ENCODE data around the gene RBM43.

GRCh38 chr2:151280271-151280670 lies 18.6 kb upstream of the RBM43 start:
- TF ChIP-seq TARDBP (IDR thresholded peaks at IDR 0.05), result no peak
- TF ChIP-seq SUZ12 (IDR thresholded peaks at IDR 0.05), result no peak
- TF ChIP-seq HDGF (IDR thresholded peaks at IDR 0.05; ENCODE audit: borderline replicate concordance), result no peak
- TF ChIP-seq FOXM1 (IDR thresholded peaks at IDR 0.05; ENCODE audit: borderline replicate concordance), result no peak
- no peak for TF ChIP-seq FOXA1 (IDR thresholded peaks at IDR 0.05)
- TF ChIP-seq FOXK2 (IDR thresholded peaks at IDR 0.05), result no peak
- no peak for TF ChIP-seq SP1 (IDR thresholded peaks at IDR 0.05)
- TF ChIP-seq ZNF384 (IDR thresholded peaks at IDR 0.05), result no peak
- no peak for TF ChIP-seq NFRKB (IDR thresholded peaks at IDR 0.05)
- TF ChIP-seq PKNOX1 (IDR thresholded peaks at IDR 0.05), result no peak
- TF ChIP-seq L3MBTL2 (conservative IDR thresholded peaks at IDR 0.05), result no peak
- no peak for TF ChIP-seq ELF4 (IDR thresholded peaks at IDR 0.05)
- no peak for TF ChIP-seq LEF1 (IDR thresholded peaks at IDR 0.05; ENCODE audit: borderline replicate concordance)
- TF ChIP-seq ARNT (IDR thresholded peaks at IDR 0.05), result no peak

Data from HEK293T (cell line).